A549 (cell line): Measurements from ENCODE around the gene FGFR2. TPM values are rescaled to one million over a fixed set of nuclear protein-coding genes. Genes with fewer than 3 reads are reported as not detected.

Experiments
- ATAC-seq, 2 experiments: fragments of 200-7000 bp in 1 of 2; fragments of >200 bp in 1 of 2; cut with Nextera tagmentation in 1 of 2; cut with Tn5 transposase in 1 of 2; 3 replicates each; pipeline versions ENCODE4 v1.8.0 to v1.9.1; 2018 to 2020; ENCODE audit warnings: mild to moderate bottlenecking in 1 of 2, moderate library complexity in 1 of 2
- CTCF ChIA-PET: fragments of 300-600 bp; sonication (Branson Sonifier 250); formaldehyde crosslinking; extraction: SDS; loops from one replicate; lab custom pipeline; 2021; ENCODE audit warnings: antibody characterized with exemption, inconsistent platforms; lab: Yijun Ruan, JAX
- POLR2A ChIA-PET: fragments of 350-600 bp; formaldehyde crosslinking; extraction: SDS; loops from one replicate; lab custom pipeline; 2021; ENCODE audit warnings: antibody characterized with exemption, inconsistent platforms; lab: Yijun Ruan, JAX
- DNase-seq, 2 experiments: peaks; one replicate each; pipeline versions ENCODE4 v3.0.0 to v3.0.0-alpha.2; 2011 to 2016; ENCODE audit warnings: low read depth in 1 of 2, low spot score in 1 of 2
- FAIRE-seq: peaks from 2 replicates; lab custom pipeline; 2011; peaks lifted over from hg19 to GRCh38; lab: Jason Lieb, UNC
- H3K27ac ChIP-seq, 2 experiments: fragments of >200 bp; sonication (Bioruptor Twin); formaldehyde crosslinking; 3 replicates each; pipeline ENCODE4 v1.5.1; 2016 to 2017
- H3K4me1 ChIP-seq: fragments of >200 bp; sonication (Bioruptor Twin); formaldehyde crosslinking; 3 replicates; pipeline ENCODE4 v1.6.1; 2016
- H3K4me2 ChIP-seq: fragments of >200 bp; sonication (Bioruptor Twin); formaldehyde crosslinking; 3 replicates; pipeline ENCODE4 v1.6.1; 2016
- H3K4me3 ChIP-seq: fragments of >200 bp; sonication (Bioruptor Twin); formaldehyde crosslinking; 3 replicates; pipeline ENCODE4 v1.5.1; 2016
- H3K9me3 ChIP-seq: fragments of >200 bp; sonication (Bioruptor Twin); formaldehyde crosslinking; 3 replicates; pipeline ENCODE4 v1.6.1; 2016
- BCL3 ChIP-seq: fragments of >200 bp; sonication (Bioruptor Twin); formaldehyde crosslinking; IDR thresholded peaks from 3 replicates; pipeline ENCODE4 v1.6.1; 2016
- BHLHE40 ChIP-seq: IDR thresholded peaks from 2 replicates; pipeline ENCODE4 v1.6.1; 2012; ENCODE audit warnings: low read depth, low read length, inconsistent platforms
- CBX8 ChIP-seq: fragments of 200-600 bp; sonication (generic); IDR thresholded peaks from 2 replicates; pipeline ENCODE4 v1.6.1; 2016
- CHD4 ChIP-seq: fragments of 200-600 bp; sonication (generic); IDR thresholded peaks from 2 replicates; pipeline ENCODE4 v1.6.1; 2016; ENCODE audit warnings: antibody characterized with exemption, mild to moderate bottlenecking, borderline replicate concordance
- E2F6 ChIP-seq: IDR thresholded peaks from 2 replicates; pipeline ENCODE4 v1.6.1; 2012; ENCODE audit warnings: low read depth, borderline replicate concordance
- EHF ChIP-seq: fragments of 250-450 bp; sonication (Bioruptor Pico); IDR thresholded peaks from 2 replicates; pipeline ENCODE4 v1.5.0; 2020; ENCODE audit warnings: mild to moderate bottlenecking
- FOSB ChIP-seq: fragments of 250-450 bp; sonication (Bioruptor Pico); IDR thresholded peaks from 2 replicates; pipeline ENCODE4 v1.5.0; 2020; ENCODE audit warnings: mild to moderate bottlenecking, moderate library complexity
- FOSL2 ChIP-seq, 2 experiments: fragments of 450-650 bp in 1 of 2; fragments of >200 bp in 1 of 2; sonication (Bioruptor Twin) in 1 of 2; formaldehyde crosslinking; IDR thresholded peaks; 2 replicates each; pipeline versions ENCODE4 v1.5.0 to v1.6.1; 2016 to 2020; ENCODE audit warnings: mild to moderate bottlenecking in 1 of 2, moderate library complexity in 1 of 2
- HMGXB4 ChIP-seq: fragments of 250-450 bp; sonication (Bioruptor Pico); IDR thresholded peaks from 2 replicates; pipeline ENCODE4 v1.5.0; 2021; ENCODE audit warnings: mild to moderate bottlenecking, moderate library complexity, borderline replicate concordance
- HOXB5 ChIP-seq: fragments of 250-450 bp; sonication (Bioruptor Pico); IDR thresholded peaks from 2 replicates; pipeline ENCODE4 v1.5.0; 2020; ENCODE audit warnings: mild to moderate bottlenecking, moderate library complexity
- JUN ChIP-seq, 2 experiments: fragments of >200 bp; sonication (Bioruptor Twin); formaldehyde crosslinking; IDR thresholded peaks; 2 replicates in 1 of 2; 3 replicates in 1 of 2; pipeline ENCODE4 v1.6.1; 2016 to 2017
- JUNB ChIP-seq: fragments of >200 bp; sonication (Bioruptor Twin); formaldehyde crosslinking; IDR thresholded peaks from 2 replicates; pipeline ENCODE4 v1.6.1; 2016
- MAFK ChIP-seq: fragments of 450-650 bp; IDR thresholded peaks from 2 replicates; pipeline ENCODE4 v1.6.1; 2014; ENCODE audit not compliant: partially characterized antibody
- MAX ChIP-seq: IDR thresholded peaks from 2 replicates; pipeline ENCODE4 v1.6.1; 2012
- NFE2L2 ChIP-seq: fragments of 150-350 bp; conservative IDR thresholded peaks from 2 replicates; pipeline ENCODE4 v1.6.1; 2014; ENCODE audit warnings: low read length
- NR3C1 ChIP-seq: fragments of >200 bp; sonication (Bioruptor Twin); formaldehyde crosslinking; IDR thresholded peaks from 3 replicates; pipeline ENCODE4 v1.6.1; 2017
- POLR2AphosphoS2 ChIP-seq: conservative IDR thresholded peaks from 2 replicates; pipeline ENCODE4 v1.6.1; 2012; ENCODE audit warnings: low read length, improper control_type of control experiment, inconsistent platforms
- RAD21 ChIP-seq, 2 experiments: fragments of >200 bp in 1 of 2; sonication (Bioruptor Twin) in 1 of 2; formaldehyde crosslinking in 1 of 2; IDR thresholded peaks in 1 of 2; conservative IDR thresholded peaks in 1 of 2; 2 replicates in 1 of 2; 3 replicates in 1 of 2; pipeline ENCODE4 v1.6.1; 2012 to 2018; ENCODE audit warnings: inconsistent platforms in 1 of 2
- RARB ChIP-seq: fragments of 250-450 bp; sonication (Bioruptor Pico); IDR thresholded peaks from 2 replicates; pipeline ENCODE4 v1.8.0; 2021; ENCODE audit warnings: mild to moderate bottlenecking, moderate library complexity
- RCOR1 ChIP-seq: fragments of 150-350 bp; IDR thresholded peaks from 2 replicates; pipeline ENCODE4 v1.6.1; 2014; ENCODE audit warnings: antibody characterized with exemption, low read length, low read depth
- TP53 ChIP-seq: fragments of 250-450 bp; sonication (Bioruptor Pico); IDR thresholded peaks from 2 replicates; pipeline ENCODE4 v1.5.0; 2021; ENCODE audit warnings: mild to moderate bottlenecking, moderate library complexity
- ZSCAN20 ChIP-seq: fragments of 250-450 bp; sonication (Bioruptor Pico); IDR thresholded peaks from 2 replicates; pipeline ENCODE4 v1.8.0; 2022; ENCODE audit warnings: mild to moderate bottlenecking, moderate library complexity
- WGBS: methylation state at CpG from one replicate; pipeline ENCODE4 v1.1.6; 2017; ENCODE audit errors: missing lambda C conversion rate; 5-methylcytosine and 5-hydroxymethylcytosine counted together
- polyA plus RNA-seq, 4 experiments: library from polyadenylated mRNA; depleted of rRNA in 3 of 4; stranded (reverse); fragments of >200 nt; fragmentation: RNase III in 1 of 4; extraction: RNeasy Plus Mini Kit Qiagen cat#74134 plus additional on column Dnase treatment in 1 of 4; gene quantifications; 2 replicates in 3 of 4; 3 replicates in 1 of 4; pipeline ENCODE4 v1.2.3, GENCODE V29; 2011 to 2017
- TF ChIP-seq, protein P1 (sequence below): fragments of >200 bp; sonication (Bioruptor Twin); formaldehyde crosslinking; IDR thresholded peaks from 3 replicates; pipeline ENCODE4 v1.5.1; 2016
- TF ChIP-seq, protein P2 (sequence below): fragments of 200-600 bp; sonication (generic); IDR thresholded peaks from 2 replicates; pipeline ENCODE4 v1.6.1; 2016; ENCODE audit warnings: antibody characterized with exemption, mild to moderate bottlenecking, moderate library complexity

The FGFR2 gene
- polyA plus RNA-seq, 2 of the 4 experiments (the other 2 are of a cell fraction), result 0.16 to 0.22 TPM

DNA sequence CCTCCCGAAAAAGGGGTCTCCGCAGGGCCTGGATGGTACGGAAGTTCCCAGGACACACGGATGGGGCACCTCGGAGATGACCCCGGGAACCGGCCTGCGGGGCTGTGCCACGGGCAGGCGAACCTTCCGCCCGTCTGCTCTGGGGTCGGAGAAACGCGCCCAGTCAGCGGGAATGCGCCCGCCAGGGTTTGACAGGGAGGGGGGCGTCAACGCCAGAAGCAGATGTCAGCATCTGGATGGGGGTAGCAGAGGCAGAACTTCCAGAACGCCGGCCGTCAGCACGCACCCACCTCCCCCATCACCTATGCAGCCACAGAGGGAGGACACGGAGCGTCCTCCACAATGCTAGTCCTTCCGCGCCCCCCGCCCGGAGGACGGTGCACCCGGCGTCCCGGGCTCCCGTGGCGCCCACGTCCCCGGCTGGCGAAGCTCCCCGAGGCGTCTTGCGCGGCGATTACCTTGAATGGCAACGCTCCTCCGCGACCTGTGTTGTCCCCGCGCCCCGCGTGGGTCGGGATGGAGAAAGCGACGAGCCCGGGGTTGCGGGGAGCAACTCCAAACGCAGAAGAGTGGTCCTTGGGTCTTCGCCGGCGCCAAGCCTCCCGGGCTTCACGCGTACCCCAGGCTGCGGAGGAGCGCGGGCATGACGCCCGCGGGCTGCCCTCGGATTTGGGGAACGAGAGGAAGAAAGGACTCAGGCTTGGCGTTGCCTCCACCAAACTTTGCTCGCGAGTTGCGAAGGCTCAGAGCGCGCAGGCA, 561 bp downstream of the FGFR2 start:
- peak; percentile 7 for TF ChIP-seq MAFK
- no peak for TF ChIP-seq FOSB (CRISPR knock-in tag)
- TF ChIP-seq RAD21 (conservative IDR thresholded peaks at IDR 0.05 in 1 of 2, IDR thresholded peaks at IDR 0.05 in 1 of 2), result no peak
- TF ChIP-seq JUN (IDR thresholded peaks at IDR 0.05), result no peak
- no peak for TF ChIP-seq RARB
- TF ChIP-seq, protein P1, sequence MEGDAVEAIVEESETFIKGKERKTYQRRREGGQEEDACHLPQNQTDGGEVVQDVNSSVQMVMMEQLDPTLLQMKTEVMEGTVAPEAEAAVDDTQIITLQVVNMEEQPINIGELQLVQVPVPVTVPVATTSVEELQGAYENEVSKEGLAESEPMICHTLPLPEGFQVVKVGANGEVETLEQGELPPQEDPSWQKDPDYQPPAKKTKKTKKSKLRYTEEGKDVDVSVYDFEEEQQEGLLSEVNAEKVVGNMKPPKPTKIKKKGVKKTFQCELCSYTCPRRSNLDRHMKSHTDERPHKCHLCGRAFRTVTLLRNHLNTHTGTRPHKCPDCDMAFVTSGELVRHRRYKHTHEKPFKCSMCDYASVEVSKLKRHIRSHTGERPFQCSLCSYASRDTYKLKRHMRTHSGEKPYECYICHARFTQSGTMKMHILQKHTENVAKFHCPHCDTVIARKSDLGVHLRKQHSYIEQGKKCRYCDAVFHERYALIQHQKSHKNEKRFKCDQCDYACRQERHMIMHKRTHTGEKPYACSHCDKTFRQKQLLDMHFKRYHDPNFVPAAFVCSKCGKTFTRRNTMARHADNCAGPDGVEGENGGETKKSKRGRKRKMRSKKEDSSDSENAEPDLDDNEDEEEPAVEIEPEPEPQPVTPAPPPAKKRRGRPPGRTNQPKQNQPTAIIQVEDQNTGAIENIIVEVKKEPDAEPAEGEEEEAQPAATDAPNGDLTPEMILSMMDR, result no peak
- TF ChIP-seq EHF (CRISPR knock-in tag), result no peak
- TF ChIP-seq, all 56 proteins: peak for 1
- DNase-seq (no peak), FAIRE-seq (no peak), ATAC-seq (peak; percentile 4 to 41; a peak in 5 of 6 replicates)
- H3K4me1 ChIP-seq, result peaks cover 14% of the 10 kb centered on the region; the same call in 2 of the 3 replicates
- H3K4me3 ChIP-seq, result peak overlapping the region; percentile 54
- peak overlapping the region in 1 of 2 experiments; percentile 66; a peak in 4 of 6 replicates for H3K27ac ChIP-seq
- CTCF ChIA-PET, result no interaction called here
- H3K9me3 ChIP-seq, result no peaks in the 10 kb centered on the region
- WGBS, result 18% methylated on average over 8 of the region's 77 CpGs
- POLR2A ChIA-PET, result no interaction called here
- H3K4me2 ChIP-seq, result peak overlapping the region; percentile 99

DNA sequence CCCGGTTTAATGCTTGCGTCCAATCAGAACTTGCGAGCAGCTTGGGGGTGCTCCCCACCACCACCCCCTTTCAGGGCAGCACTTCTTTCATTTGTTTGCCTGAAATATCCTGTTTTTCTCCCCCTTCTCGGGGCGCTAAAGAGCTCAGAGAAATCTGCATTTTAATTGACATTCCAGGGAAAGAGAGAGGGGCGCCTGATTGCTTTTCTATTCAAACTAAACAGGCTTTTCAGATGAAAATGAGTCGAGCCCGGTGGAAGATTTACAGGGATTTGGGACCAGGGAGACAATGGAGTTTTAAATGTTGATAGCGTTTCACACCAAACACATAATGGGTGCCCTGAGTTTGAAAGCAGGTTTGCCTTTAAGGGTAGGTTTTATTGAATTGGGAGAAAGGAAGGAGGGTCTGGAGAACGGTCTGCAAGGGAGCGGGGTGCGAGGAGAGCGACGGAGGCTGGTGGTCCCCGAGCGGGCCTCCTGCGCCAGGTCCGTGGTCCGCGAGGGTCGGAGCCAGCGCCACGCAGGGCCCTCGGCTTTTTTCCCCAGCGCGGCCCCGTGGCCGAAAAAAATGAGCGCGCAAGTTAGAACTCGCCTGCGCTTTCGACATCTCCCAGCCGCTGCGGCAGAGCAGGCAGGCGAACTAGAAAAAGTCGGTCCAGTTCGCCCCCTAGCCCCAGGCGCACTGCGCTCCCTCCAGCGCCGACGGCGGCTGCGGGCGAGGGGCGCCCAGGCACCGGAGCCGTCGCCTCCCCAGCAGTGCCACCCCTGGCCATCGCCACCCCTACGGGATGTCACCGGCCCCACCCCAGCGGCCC, 1.3 kb downstream of the FGFR2 start:
- CTCF ChIA-PET, result no interaction called here
- FAIRE-seq, result no peak
- no peak for DNase-seq
- WGBS, result 48% methylated on average over 34 of the region's 54 CpGs
- H3K9me3 ChIP-seq, result no peaks in the 10 kb centered on the region
- H3K4me1 ChIP-seq, result peaks cover 14% of the 10 kb centered on the region; the same call in 2 of the 3 replicates
- no peak overlapping the region for H3K27ac ChIP-seq
- H3K4me3 ChIP-seq, result peak overlapping the region; percentile 54
- POLR2A ChIA-PET, result no interaction called here
- H3K4me2 ChIP-seq, result peak overlapping the region; percentile 99
- TF ChIP-seq HMGXB4 (CRISPR knock-in tag), result no peak
- no peak for TF ChIP-seq BCL3
- no peak for TF ChIP-seq FOSL2 (IDR thresholded peaks at IDR 0.05)
- TF ChIP-seq FOSL2 (CRISPR knock-in tag; IDR thresholded peaks at IDR 0.05), result no peak
- no peak for TF ChIP-seq CBX8
- TF ChIP-seq BHLHE40, result no peak
- no peak for TF ChIP-seq ZSCAN20 (CRISPR knock-in tag)
- no peak for TF ChIP-seq MAX
- TF ChIP-seq, protein P2, sequence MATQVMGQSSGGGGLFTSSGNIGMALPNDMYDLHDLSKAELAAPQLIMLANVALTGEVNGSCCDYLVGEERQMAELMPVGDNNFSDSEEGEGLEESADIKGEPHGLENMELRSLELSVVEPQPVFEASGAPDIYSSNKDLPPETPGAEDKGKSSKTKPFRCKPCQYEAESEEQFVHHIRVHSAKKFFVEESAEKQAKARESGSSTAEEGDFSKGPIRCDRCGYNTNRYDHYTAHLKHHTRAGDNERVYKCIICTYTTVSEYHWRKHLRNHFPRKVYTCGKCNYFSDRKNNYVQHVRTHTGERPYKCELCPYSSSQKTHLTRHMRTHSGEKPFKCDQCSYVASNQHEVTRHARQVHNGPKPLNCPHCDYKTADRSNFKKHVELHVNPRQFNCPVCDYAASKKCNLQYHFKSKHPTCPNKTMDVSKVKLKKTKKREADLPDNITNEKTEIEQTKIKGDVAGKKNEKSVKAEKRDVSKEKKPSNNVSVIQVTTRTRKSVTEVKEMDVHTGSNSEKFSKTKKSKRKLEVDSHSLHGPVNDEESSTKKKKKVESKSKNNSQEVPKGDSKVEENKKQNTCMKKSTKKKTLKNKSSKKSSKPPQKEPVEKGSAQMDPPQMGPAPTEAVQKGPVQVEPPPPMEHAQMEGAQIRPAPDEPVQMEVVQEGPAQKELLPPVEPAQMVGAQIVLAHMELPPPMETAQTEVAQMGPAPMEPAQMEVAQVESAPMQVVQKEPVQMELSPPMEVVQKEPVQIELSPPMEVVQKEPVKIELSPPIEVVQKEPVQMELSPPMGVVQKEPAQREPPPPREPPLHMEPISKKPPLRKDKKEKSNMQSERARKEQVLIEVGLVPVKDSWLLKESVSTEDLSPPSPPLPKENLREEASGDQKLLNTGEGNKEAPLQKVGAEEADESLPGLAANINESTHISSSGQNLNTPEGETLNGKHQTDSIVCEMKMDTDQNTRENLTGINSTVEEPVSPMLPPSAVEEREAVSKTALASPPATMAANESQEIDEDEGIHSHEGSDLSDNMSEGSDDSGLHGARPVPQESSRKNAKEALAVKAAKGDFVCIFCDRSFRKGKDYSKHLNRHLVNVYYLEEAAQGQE, result no peak
- no peak for TF ChIP-seq RAD21 (conservative IDR thresholded peaks at IDR 0.05 in 1 of 2, IDR thresholded peaks at IDR 0.05 in 1 of 2)
- TF ChIP-seq E2F6, result no peak
- no peak for TF ChIP-seq TP53 (CRISPR knock-in tag)
- TF ChIP-seq EHF (CRISPR knock-in tag), result no peak
- no peak for TF ChIP-seq RCOR1
- no peak for TF ChIP-seq JUNB
- no peak for TF ChIP-seq POLR2AphosphoS2
- no peak for TF ChIP-seq NFE2L2
- TF ChIP-seq CHD4, result no peak
- no peak for TF ChIP-seq HOXB5 (CRISPR knock-in tag)
- TF ChIP-seq NR3C1, result no peak
- ATAC-seq, result peak in 1 of 2 experiments; percentile 9; a peak in 1 of 6 replicates
